C4-2B (cell line): Measurements from ENCODE around the gene ADAMTS16.

ENCODE experiments used
- H3K27ac ChIP-seq: fragments of 450-650 bp; 2 replicates; pipeline ENCODE4 v1.5.1; 2017
- ZFX ChIP-seq: fragments of 450-650 bp; IDR thresholded peaks from 2 replicates; pipeline ENCODE4 v1.6.1; 2017
- TF ChIP-seq, protein P1 (sequence below): fragments of 450-650 bp; conservative IDR thresholded peaks from 2 replicates; pipeline ENCODE4 v1.5.1; 2017; ENCODE audit warnings: mild to moderate bottlenecking

The ADAMTS16 gene

DNA sequence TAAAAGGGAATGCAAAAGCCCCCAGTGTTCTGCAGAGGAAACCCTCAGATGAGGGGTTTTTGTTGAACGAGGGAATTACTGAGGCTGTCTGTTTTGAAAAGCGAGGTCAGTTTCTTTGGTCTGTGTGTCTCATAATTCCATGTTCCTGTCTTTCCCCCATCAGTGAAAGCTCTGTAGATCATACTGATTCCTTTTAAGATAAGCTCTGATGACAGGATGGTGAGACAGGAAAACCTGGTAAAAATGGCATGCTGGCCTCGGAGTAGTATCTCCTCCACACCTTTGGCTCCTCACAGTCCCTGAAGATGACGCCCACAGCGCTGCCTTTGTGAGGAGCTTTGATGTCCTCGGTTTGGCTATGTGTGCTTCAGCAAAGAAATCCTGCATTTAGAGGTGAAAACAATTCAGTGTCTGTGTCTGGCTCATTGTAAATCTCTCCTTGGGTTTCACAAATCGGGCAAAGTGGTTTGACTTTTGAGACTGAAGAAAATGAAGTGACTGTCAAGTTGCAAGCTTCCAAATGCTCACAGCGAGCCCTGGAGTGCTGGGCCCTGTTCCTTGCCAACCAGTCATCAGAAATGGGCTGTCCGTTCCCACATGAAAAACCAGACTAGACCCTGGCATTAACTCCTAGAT lies 157.4 kb downstream of the ADAMTS16 start:
- TF ChIP-seq, protein P1, sequence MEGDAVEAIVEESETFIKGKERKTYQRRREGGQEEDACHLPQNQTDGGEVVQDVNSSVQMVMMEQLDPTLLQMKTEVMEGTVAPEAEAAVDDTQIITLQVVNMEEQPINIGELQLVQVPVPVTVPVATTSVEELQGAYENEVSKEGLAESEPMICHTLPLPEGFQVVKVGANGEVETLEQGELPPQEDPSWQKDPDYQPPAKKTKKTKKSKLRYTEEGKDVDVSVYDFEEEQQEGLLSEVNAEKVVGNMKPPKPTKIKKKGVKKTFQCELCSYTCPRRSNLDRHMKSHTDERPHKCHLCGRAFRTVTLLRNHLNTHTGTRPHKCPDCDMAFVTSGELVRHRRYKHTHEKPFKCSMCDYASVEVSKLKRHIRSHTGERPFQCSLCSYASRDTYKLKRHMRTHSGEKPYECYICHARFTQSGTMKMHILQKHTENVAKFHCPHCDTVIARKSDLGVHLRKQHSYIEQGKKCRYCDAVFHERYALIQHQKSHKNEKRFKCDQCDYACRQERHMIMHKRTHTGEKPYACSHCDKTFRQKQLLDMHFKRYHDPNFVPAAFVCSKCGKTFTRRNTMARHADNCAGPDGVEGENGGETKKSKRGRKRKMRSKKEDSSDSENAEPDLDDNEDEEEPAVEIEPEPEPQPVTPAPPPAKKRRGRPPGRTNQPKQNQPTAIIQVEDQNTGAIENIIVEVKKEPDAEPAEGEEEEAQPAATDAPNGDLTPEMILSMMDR: no peak
- TF ChIP-seq ZFX: no peak
- H3K27ac ChIP-seq: no peak overlapping the region

DNA sequence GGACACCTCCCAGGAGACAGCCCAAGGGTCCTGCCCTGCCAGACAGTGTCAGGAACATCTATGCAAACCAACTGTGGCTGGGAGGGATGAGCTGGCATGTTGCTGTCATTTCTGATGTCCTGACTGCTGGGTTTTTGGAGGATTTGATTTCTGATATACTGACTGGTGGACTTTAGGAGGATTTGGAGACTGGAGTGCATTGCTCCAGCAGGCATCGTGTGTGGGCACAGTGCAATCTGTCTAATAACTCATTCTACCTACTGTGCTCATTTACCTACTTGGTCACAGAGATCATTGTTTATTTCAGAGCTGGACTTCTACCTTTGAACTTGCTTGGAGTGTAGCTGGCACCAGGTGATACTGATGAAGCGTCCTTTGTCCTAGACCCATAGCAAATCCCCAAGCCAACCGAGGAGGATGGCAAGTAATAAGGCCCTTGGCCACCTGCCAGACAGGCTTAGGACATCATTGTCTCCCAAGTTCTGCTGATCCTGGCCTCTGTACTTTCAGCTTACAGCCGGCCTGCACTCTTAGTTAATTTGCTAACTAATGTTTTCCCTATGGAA lies 158.0 kb downstream of the ADAMTS16 start:
- TF ChIP-seq, protein P1: no peak
- no peak for TF ChIP-seq ZFX
- H3K27ac ChIP-seq: no peak overlapping the region

DNA sequence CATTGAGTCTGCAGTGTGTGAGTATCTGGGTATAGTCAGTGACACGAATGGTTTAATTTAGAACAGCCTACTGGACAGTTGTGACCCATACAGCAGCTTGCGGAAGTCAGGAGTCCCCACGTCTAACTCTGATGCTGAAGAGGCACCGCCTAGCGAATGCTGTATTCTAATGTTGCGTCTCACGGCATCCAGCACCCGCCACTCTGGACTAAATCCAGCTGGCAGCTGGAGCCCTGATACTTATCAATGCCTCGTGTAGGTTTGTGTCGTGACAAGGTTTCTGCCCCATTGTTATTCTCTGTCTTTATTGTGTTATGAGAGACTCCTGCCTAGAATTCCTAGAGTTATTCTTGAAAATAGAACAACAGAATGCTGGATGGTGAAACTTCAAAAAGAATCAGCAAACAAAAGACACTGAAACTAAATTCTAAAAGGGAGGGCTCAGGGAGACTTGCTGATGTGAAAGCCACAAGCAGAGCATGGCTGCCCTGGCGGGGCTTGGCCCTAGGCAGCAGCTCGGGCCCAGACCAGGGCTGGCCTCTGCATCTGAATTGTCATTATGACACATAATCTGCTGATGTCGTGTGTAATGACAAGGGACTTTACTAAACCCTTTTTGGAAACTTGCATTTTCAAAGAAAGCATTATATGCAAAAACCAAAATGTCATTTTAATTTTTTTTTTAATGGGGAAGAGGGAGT lies 158.9 kb downstream of the ADAMTS16 start:
- H3K27ac ChIP-seq: no peak overlapping the region
- TF ChIP-seq ZFX: no peak
- TF ChIP-seq, protein P1: no peak

DNA sequence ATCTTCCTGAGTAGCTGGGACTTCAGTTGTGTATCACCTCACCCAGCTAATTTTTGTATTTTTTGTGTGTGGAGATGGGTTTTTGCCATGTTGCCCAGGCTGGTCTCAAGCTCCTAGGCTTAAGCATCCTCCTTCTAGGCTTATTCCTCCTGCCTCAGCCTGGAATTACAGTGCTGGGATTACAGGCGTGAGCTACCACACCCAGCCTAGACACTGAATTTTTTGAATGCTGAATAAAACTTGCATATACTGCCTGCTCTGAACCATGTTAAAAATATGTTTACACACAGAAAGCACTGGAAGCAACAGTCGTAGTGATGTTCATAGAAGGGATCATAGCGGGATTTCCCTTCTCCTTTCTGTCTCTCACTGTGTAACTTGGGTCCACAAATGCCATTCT lies 161.0 kb downstream of the ADAMTS16 start:
- no peak overlapping the region for H3K27ac ChIP-seq

DNA sequence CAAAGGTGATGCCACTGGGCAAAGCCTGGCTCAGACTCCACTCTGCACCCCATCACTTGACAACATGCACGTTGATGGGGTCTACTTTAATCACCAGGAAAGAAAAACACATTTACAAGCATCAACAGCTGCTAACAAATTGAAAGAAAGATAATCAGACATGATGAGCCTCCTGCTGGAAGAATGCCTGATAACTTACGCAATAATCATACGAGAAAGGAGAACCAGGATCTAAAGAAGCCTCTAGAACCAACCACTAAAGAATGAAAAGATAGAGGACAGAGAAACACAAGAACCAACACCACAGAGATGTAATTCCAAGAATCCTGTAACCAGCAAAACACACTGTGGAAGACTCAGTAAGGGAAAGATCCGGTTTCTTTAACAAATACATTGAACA lies 162.1 kb downstream of the ADAMTS16 start:
- no peak for TF ChIP-seq ZFX
- TF ChIP-seq, protein P1: no peak
- no peak overlapping the region for H3K27ac ChIP-seq

More for the DNA sequence above, 161.0 kb downstream of the ADAMTS16 start:
- no peak for TF ChIP-seq ZFX
- TF ChIP-seq, protein P1: no peak

DNA sequence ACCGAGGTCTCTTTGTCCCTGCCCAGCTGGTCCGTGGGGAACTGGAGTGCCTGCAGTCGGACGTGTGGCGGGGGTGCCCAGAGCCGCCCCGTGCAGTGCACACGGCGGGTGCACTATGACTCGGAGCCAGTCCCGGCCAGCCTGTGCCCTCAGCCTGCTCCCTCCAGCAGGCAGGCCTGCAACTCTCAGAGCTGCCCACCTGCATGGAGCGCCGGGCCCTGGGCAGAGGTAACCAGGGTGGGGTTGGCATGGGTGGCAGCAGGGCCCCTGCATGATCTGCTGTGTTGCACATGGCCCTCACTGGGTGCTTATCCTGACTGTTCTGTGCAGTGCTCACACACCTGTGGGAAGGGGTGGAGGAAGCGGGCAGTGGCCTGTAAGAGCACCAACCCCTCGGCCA lies 163.1 kb downstream of the ADAMTS16 start:
- TF ChIP-seq, protein P1: no peak
- no peak for TF ChIP-seq ZFX
- no peak overlapping the region for H3K27ac ChIP-seq

DNA sequence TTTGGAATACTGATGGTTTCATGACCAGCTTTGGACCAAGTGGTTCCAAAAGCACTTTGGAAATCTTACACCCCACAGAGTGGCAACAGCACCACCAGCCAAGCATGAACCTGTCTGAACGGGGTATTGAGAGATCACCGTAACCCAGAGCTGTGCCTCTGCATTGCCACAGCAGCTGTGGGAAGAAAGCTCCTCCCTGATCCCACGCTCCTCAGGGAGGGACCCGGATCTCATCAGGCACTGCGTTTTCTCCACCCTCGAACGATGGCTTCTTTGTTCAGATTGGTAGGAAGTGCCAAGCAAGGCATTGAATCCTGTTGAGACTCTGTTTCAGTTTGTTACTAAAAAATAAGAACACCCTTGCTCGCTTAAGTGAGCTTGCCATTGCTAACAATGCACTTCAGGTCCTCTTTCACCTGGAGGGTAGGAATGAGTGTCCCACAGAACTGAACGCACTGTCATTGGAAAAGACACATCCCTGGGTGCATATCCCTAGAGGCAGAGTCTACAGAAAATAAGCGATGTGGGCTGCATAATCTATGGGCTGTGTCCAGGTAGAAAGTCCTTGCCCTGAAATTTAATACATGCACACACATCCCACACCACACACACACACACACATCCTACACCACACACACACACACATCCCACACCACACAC lies 164.4 kb downstream of the ADAMTS16 start:
- H3K27ac ChIP-seq: no peak overlapping the region
- TF ChIP-seq, protein P1: no peak
- TF ChIP-seq ZFX: no peak
